Activated naive CD4-positive, alpha-beta T cell treated with anti-CD3 and anti-CD28 coated beads for 36 hours (primary cell): ENCODE results near the gene CPLANE1. TPM values are rescaled to one million over a fixed set of nuclear protein-coding genes. Genes with fewer than 3 reads are reported as not detected.
"Not testable (repeated sequence)": the region's sequence is repeated elsewhere in the genome, so short reads cannot be mapped to it uniquely, and the experiment has no call there.

Experiments used
- CTCF ChIA-PET: fragments of 350-600 bp; sonication (Branson Sonifier 250); formaldehyde crosslinking; loops from one replicate; lab custom pipeline; 2021; ENCODE audit warnings: antibody characterized with exemption; lab: Charles Lee
- DNase-seq: peaks from one replicate; pipeline ENCODE4 v3.0.0-alpha.2; 2020
- H3K27ac Mint-ChIP-seq: one replicate; pipeline ENCODE4 v1.8.0; 2021; ENCODE audit warnings: mild to moderate bottlenecking, mixed read lengths
- H3K27me3 Mint-ChIP-seq: one replicate; pipeline ENCODE4 v1.8.0; 2021; ENCODE audit warnings: low read depth, mixed read lengths
- H3K36me3 Mint-ChIP-seq: one replicate; pipeline ENCODE4 v1.8.0; 2021; ENCODE audit warnings: low read depth, mixed read lengths
- H3K4me1 Mint-ChIP-seq: one replicate; pipeline ENCODE4 v1.8.0; 2021; ENCODE audit warnings: low read depth, mixed read lengths
- H3K4me3 Mint-ChIP-seq: one replicate; pipeline ENCODE4 v1.8.0; 2021; ENCODE audit warnings: mild to moderate bottlenecking, moderate library complexity, mixed read lengths
- H3K9me3 Mint-ChIP-seq: one replicate; pipeline ENCODE4 v1.8.0; 2021; ENCODE audit warnings: mixed read lengths
- intact Hi-C: fragments of 100-400 bp; cut with micrococcal nuclease; formaldehyde crosslinking; loops from one replicate; pipeline ENCODE4 v1.15.1; 2023
- total RNA-seq, 2 experiments: library from RNA; stranded (reverse); gene quantifications; one replicate each; pipeline ENCODE4 v1.2.3, GENCODE V29; 2021

Gene CPLANE1
- total RNA-seq, 2 experiments from 2014 or later, result 3.6 to 5.2 TPM

DNA sequence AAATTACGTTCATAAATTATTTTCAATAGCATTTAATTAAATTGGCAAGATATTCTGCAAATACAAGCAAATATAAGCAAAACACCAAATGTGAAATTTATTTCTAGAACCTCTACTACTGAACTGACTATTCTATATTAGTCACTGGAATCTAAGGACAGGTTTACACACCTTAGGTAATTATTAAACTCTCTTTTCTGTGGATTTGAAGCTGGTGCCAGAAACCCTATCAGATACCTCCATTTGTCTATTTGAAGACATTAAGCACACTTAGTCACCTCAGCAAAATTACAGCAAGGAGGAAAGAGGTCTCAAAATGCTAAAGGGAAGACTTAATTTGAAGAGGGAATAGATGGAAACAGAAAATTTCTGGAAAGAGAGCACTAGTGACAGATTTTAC is 83.4 kb downstream of the CPLANE1 start:
- no peak for DNase-seq
- CTCF ChIA-PET, result no interaction called here
- Mint-ChIP-seq H3K27me3 (no peaks in the 10 kb centered on the region), H3K4me3 (no peak overlapping the region), H3K36me3 (peaks cover 15% of the 10 kb centered on the region), H3K4me1 (no peaks in the 10 kb centered on the region), H3K27ac (no peak overlapping the region), H3K9me3 (no peaks in the 10 kb centered on the region)
- intact Hi-C loops, result no loop called here

DNA sequence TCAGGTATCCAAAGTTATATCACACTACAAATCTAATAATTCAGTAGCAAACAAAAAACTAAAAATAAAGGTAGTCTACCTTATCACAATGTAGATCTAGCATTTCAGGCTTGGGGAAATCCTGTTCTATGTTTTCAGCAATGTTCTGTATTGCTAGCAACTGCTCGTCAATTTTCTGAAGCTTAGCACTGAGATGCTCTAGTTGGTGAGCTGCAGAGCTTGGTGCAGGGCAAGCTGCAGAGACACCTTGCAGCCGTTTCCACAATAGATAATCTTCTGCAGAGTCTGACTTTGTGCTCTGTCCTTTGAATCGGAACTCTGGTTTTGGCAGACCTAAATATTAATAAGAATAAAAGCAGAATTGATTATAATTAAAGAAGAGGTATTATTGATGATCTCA is 95.5 kb downstream of the CPLANE1 start:
- Mint-ChIP-seq H3K27ac (no peak overlapping the region), H3K27me3 (no peaks in the 10 kb centered on the region), H3K9me3 (no peaks in the 10 kb centered on the region), H3K4me3 (no peak overlapping the region), H3K4me1 (no peaks in the 10 kb centered on the region), H3K36me3 (peaks cover 2% of the 10 kb centered on the region)
- intact Hi-C loops, result no loop called here
- no peak for DNase-seq
- CTCF ChIA-PET, result interaction anchor here (0.6 to 1.3 kb wide), 2 partner anchors 10 to 43 kb away, joined by 3 to 6 read pairs; no protein-coding TSS in a partner anchor

DNA sequence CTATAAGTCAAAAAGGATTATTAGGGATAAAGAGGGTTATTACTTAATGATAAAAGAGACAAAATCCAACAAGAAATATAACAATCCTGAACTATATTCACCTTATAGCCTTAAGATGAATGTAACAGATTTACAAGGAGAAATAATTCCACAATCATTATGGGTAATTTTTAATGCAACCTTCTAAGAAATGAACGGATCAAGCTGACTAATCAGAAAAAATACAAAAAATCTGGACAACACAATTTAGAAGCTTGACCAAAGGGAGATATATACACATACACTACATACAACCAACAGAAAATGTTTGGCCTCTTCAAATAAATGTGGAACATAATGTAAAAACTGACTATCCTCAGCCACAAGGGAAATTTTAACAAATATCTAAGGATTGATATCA is 102.3 kb downstream of the CPLANE1 start:
- Mint-ChIP-seq H3K4me3 (no peak overlapping the region), H3K36me3 (peaks cover 12% of the 10 kb centered on the region), H3K27ac (no peak overlapping the region), H3K27me3 (no peaks in the 10 kb centered on the region), H3K9me3 (peaks cover 6% of the 10 kb centered on the region), H3K4me1 (no peaks in the 10 kb centered on the region)
- intact Hi-C loops, result no loop called here
- CTCF ChIA-PET, result no interaction called here
- no peak for DNase-seq

DNA sequence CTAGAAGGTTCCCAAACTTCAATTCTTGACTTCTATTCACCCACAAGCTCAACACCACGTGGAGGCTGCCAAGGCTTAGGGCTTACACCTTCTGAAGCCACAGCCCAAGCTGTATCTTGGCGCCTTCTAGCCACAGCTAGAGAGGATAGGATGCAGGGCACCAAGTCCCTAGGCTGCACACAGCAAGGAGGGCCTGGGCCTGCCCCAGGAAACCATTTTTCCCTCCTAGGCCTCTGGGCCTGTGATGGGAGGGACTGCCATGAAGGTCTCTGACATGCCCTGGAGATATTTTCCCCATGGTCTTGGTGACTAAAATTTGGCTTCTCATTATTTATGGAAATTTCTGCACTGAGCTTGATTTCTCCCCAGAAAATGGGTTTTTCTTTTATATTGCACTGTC is 112.5 kb downstream of the CPLANE1 start:
- H3K9me3 Mint-ChIP-seq, result peaks cover 18% of the 10 kb centered on the region
- CTCF ChIA-PET, result no interaction called here
- no peaks in the 10 kb centered on the region for H3K4me1 Mint-ChIP-seq
- DNase-seq, result no peak
- no peaks in the 10 kb centered on the region for H3K27me3 Mint-ChIP-seq
- no peak overlapping the region for H3K27ac Mint-ChIP-seq
- intact Hi-C loops, result no loop called here
- peaks cover 31% of the 10 kb centered on the region for H3K36me3 Mint-ChIP-seq
- H3K4me3 Mint-ChIP-seq, result no peak overlapping the region

DNA sequence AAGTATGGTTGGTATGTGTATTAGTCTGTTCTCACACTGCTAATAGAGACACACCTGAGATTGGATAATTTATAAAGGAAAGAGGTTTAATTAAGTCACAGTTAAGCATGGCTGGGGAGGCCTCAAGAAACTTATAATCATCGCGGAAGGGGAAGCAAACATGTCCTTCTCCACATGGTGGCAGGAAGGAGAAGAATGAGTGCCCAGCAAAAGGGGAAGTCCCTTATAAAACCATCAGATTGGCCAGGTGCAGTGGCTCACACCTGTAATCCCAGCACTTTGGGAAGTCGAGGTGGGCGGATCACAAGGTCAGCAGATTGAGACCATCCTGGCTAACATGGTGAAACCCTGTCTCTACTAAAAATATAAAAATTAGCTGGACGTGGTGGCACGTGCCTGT is 113.9 kb downstream of the CPLANE1 start:
- CTCF ChIA-PET, H3K4me1 Mint-ChIP-seq, H3K27ac Mint-ChIP-seq, intact Hi-C loops, H3K4me3 Mint-ChIP-seq, DNase-seq, H3K27me3 Mint-ChIP-seq: not testable (repeated sequence)
- H3K9me3 Mint-ChIP-seq, result peaks cover 18% of the 10 kb centered on the region
- H3K36me3 Mint-ChIP-seq, result peaks cover 28% of the 10 kb centered on the region

DNA sequence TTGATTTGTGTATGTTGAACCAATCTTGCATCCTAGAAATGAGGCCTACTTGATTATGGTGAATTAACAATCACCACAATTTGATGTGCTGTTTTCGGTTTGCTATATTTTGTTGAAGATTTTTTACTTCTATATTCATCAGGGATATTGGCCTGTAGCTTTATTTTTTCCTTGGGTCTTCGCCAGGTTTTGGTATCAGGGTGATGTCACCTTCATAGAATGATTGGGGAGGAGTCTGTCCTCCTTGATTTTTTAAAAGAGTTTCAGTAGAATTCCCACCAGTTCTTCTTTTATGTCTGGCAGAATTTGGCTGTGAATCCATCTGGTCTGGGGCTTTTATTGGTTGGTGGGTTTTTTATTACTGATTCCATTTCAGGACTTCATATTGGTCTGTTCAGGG is 115.2 kb downstream of the CPLANE1 start:
- no peak for DNase-seq
- peaks cover 28% of the 10 kb centered on the region for H3K36me3 Mint-ChIP-seq

DNA sequence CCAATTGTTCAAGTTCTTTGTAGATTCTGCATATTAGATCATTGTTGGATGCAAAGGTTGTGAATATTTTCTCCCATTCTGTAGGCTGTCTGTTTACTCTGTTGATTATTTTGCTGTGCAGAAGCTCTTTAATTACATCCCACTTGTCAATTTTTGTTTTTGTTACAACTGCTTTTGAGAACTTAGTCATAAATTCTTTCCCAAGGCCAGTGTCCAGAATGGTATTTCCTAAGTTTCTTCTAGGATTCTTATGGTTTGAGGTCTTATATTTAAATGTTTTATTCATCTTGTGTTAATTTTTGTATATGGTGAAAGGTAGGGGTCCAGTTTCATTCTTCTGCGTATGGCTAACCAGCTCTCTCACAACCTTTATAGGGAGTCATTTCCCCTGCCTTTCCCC is 116.5 kb downstream of the CPLANE1 start:
- H3K9me3 Mint-ChIP-seq, result peaks cover 15% of the 10 kb centered on the region
- no peaks in the 10 kb centered on the region for H3K27me3 Mint-ChIP-seq
- H3K27ac Mint-ChIP-seq, result no peak overlapping the region
- no peak overlapping the region for H3K4me3 Mint-ChIP-seq
- CTCF ChIA-PET, result no interaction called here
- intact Hi-C loops, result no loop called here
- H3K4me1 Mint-ChIP-seq, result no peaks in the 10 kb centered on the region
- peaks cover 22% of the 10 kb centered on the region for H3K36me3 Mint-ChIP-seq
- no peak for DNase-seq

More for the DNA sequence above, 115.2 kb downstream of the CPLANE1 start:
- peaks cover 18% of the 10 kb centered on the region for H3K9me3 Mint-ChIP-seq
- H3K27me3 Mint-ChIP-seq, result no peaks in the 10 kb centered on the region
- intact Hi-C loops, result no loop called here
- H3K4me3 Mint-ChIP-seq, result no peak overlapping the region
- CTCF ChIA-PET, result interaction anchor here (0.7 kb wide), 1 partner anchor 177 kb away, joined by 5 read pairs; no protein-coding TSS in a partner anchor
- H3K27ac Mint-ChIP-seq, result no peak overlapping the region
- H3K4me1 Mint-ChIP-seq, result no peaks in the 10 kb centered on the region

DNA sequence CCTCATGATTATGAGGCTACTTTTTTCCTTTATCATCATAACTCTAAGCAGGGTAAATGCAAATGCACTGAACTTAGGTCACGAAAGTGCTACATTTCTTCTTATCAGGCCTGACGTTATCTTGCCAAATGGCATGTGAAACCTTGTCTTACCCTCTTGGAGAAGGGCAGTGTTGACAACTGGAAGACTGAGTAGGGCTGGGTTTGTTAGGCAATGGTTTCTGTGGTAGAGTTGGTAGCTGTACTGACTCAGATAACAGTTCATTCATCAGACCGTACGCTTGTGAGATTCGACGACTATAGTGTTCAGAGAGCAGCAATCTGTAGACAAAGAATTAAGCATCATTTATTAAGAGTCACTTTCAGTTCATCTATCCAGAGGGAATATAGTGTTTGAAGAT is 127.7 kb downstream of the CPLANE1 start:
- CTCF ChIA-PET, result interaction anchor here (0.8 kb wide), 1 partner anchor 9 kb away, joined by 3 read pairs; no protein-coding TSS in a partner anchor
- DNase-seq, result no peak
- H3K9me3 Mint-ChIP-seq, result no peaks in the 10 kb centered on the region
- no peak overlapping the region for H3K4me3 Mint-ChIP-seq
- intact Hi-C loops, result no loop called here
- no peak overlapping the region for H3K27ac Mint-ChIP-seq
- H3K4me1 Mint-ChIP-seq, result no peaks in the 10 kb centered on the region
- H3K27me3 Mint-ChIP-seq, result no peaks in the 10 kb centered on the region
- peaks cover 7% of the 10 kb centered on the region for H3K36me3 Mint-ChIP-seq

DNA sequence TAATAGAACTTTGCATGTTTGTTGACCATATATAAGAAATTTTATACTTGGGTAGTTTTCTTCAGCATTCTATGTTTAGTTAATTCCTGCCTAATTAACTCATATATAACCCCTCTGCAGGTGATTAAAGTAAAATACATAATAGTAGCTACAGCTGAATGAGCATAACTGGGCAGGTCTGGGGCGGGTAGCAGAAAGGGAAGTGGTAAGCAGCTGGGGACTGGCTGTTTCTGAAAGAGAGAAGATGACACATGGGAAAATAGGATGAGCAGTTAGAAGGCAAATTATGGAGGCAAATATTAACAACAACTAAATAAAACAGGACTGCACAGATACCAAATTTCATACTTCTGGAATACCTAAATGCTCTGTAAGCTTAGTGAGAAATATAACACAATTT is 128.1 kb downstream of the CPLANE1 start:
- H3K9me3 Mint-ChIP-seq, result no peaks in the 10 kb centered on the region
- peaks cover 8% of the 10 kb centered on the region for H3K36me3 Mint-ChIP-seq
- no peaks in the 10 kb centered on the region for H3K27me3 Mint-ChIP-seq
- H3K4me3 Mint-ChIP-seq, result no peak overlapping the region
- no peak overlapping the region for H3K27ac Mint-ChIP-seq
- CTCF ChIA-PET, result no interaction called here
- no peaks in the 10 kb centered on the region for H3K4me1 Mint-ChIP-seq
- intact Hi-C loops, result no loop called here
- no peak for DNase-seq

DNA sequence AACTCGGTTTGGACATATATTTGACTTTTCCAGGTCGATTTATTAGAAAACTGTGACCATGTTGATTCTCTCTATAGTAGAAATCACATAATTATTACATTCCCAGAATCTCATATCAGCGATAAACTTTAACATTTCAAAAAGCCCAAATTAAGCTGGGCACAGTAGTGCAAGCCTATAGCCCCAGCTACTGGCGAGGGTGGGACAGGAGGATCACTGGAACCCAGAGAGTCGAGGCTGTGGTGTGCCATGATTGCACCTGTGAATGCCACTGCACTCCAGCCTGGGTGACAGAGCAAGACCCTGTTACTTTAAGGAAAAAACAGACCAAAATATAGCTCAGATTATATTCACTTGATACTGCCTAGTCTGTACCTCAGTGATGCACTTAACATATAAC is 128.9 kb downstream of the CPLANE1 start:
- peak; percentile 22 for DNase-seq
- intact Hi-C loops, result no loop called here
- H3K27ac Mint-ChIP-seq, result no peak overlapping the region
- CTCF ChIA-PET, result no interaction called here
- H3K9me3 Mint-ChIP-seq, result no peaks in the 10 kb centered on the region
- H3K4me3 Mint-ChIP-seq, result no peak overlapping the region
- no peaks in the 10 kb centered on the region for H3K27me3 Mint-ChIP-seq
- H3K36me3 Mint-ChIP-seq, result peaks cover 10% of the 10 kb centered on the region
- H3K4me1 Mint-ChIP-seq, result no peaks in the 10 kb centered on the region

DNA sequence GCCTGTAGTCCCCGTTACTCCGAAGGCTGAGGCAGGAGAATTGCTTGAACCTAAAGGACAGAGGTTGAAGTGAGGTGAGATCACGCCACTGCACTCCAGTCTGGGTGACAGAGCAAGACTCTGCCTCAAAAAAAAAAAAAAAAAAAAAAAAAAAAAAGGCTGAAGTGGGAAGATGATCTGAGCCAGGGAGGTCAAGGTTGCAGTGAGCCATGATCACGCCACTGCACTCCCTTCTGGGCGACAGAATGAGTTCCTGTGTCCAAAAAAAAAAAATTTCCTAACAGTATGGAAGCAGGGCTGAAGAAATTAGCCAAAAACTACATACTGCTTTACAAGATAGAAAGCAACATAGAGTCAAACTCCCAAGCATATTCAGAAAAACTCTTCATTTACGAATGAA is 132.8 kb downstream of the CPLANE1 start:
- intact Hi-C loops, result no loop called here
- peaks cover 20% of the 10 kb centered on the region for H3K4me1 Mint-ChIP-seq

DNA sequence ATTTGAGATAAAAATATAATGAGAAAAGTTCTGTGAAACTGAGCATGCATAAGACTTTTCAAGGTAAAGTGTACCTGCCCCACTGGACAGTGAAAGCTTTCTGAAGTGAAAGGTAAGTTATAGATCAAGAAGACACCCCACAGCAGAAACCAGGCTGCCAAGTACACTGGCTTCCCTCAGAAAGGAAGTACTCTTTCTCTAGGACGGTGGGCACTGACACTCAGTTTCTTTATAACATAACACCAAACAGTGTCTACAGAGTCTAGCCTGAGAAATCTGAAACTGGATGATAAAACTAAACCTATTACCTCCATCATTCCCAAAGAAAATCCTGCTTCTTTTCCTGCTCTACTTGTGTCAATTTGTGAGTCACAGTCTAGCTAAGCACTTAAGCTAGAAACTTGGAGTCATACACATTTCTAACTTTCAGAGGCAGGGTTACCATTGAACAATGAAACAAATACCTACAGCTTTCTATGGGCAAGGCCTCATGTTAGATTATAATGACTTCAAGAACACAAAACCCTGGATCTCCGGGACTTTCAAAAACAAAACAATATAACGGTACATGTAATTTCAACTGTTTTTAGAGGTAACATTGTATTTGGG is 136.7 kb downstream of the CPLANE1 start:
- H3K27me3 Mint-ChIP-seq, result peaks cover 13% of the 10 kb centered on the region
- peaks cover 37% of the 10 kb centered on the region for H3K4me1 Mint-ChIP-seq
- no peak for DNase-seq
- H3K27ac Mint-ChIP-seq, result peak overlapping the region; percentile 37
- intact Hi-C loops, result loop anchor here (2.0 to 5.0 kb wide), 7 partner anchors 84 to 870 kb away; partner anchors contain the start of genes CPLANE1, NADK2, NIPBL and NUP155
- CTCF ChIA-PET, result interaction anchor here (1.0 kb wide), 1 partner anchor 9 kb away, joined by 3 read pairs; no protein-coding TSS in a partner anchor
- peaks cover 32% of the 10 kb centered on the region for H3K36me3 Mint-ChIP-seq
- peaks cover 10% of the 10 kb centered on the region for H3K9me3 Mint-ChIP-seq
- no peak overlapping the region for H3K4me3 Mint-ChIP-seq

More for the DNA sequence above, 132.8 kb downstream of the CPLANE1 start:
- Mint-ChIP-seq H3K27ac (no peak overlapping the region), H3K4me3 (no peak overlapping the region), H3K9me3 (peaks cover 10% of the 10 kb centered on the region), H3K27me3 (no peaks in the 10 kb centered on the region), H3K36me3 (peaks cover 24% of the 10 kb centered on the region)
- CTCF ChIA-PET, result no interaction called here
- DNase-seq, result no peak
